CD4-positive, alpha-beta T cell (primary cell): ENCODE data around the gene LHFPL6. TPM values are rescaled to one million over a fixed set of nuclear protein-coding genes. Genes with fewer than 3 reads are reported as not detected.

Source experiments
- ATAC-seq: fragments of 200-7000 bp; cut with Tn5 transposase; one replicate; pipeline ENCODE4 v1.10.0; 2022; ENCODE audit warnings: mild to moderate bottlenecking; ENCODE audit not compliant: poor library complexity
- CTCF ChIA-PET: fragments of 350-600 bp; sonication (Branson Sonifier 250); formaldehyde crosslinking; loops from one replicate; lab custom pipeline; 2021; ENCODE audit warnings: antibody characterized with exemption, inconsistent platforms; lab: Charles Lee
- POLR2A ChIA-PET: fragments of 350-600 bp; sonication (Branson Sonifier 250); formaldehyde crosslinking; loops from one replicate; lab custom pipeline; 2021; ENCODE audit warnings: antibody characterized with exemption, inconsistent platforms; lab: Charles Lee
- DNase-seq, 14 experiments: peaks; one replicate each; pipeline ENCODE4 v3.0.0-alpha.2; 2013 to 2020; ENCODE audit warnings: mixed read lengths in 2 of 14
- H3K27ac ChIP-seq, 2 donors: one replicate each; pipeline versions ENCODE4 v1.5.1 to v1.7.0; 2013; ENCODE audit warnings: low read length in 2 of 2, low read depth in 1 of 2, mild to moderate bottlenecking in 1 of 2
- H3K27me3 ChIP-seq, 2 experiments: 1 replicate in 1 of 2; 2 replicates in 1 of 2; pipeline versions ENCODE4 v1.6.1 to v1.7.0; 2013; ENCODE audit warnings: low read length in 2 of 2, control low read depth in 1 of 2, mild to moderate bottlenecking in 1 of 2, moderate library complexity in 1 of 2; ENCODE audit not compliant: insufficient read depth in 2 of 2, control insufficient read depth in 1 of 2
- H3K36me3 ChIP-seq: one replicate; pipeline ENCODE4 v1.6.1; 2013; ENCODE audit warnings: low read length, control low read depth; ENCODE audit not compliant: insufficient read depth
- H3K4me1 ChIP-seq: one replicate; pipeline ENCODE4 v1.6.1; 2013; ENCODE audit warnings: low read length, control low read depth; ENCODE audit not compliant: insufficient read depth
- H3K4me3 ChIP-seq: one replicate; pipeline ENCODE4 v1.5.1; 2013; ENCODE audit warnings: mild to moderate bottlenecking, low read length, moderate library complexity
- H3K9me3 ChIP-seq, 2 experiments: 1 replicate in 1 of 2; 2 replicates in 1 of 2; pipeline versions ENCODE4 v1.6.1 to v1.7.0; 2013; ENCODE audit warnings: low read length in 2 of 2, mild to moderate bottlenecking in 2 of 2, control low read depth in 1 of 2, moderate library complexity in 1 of 2; ENCODE audit not compliant: control insufficient read depth in 1 of 2, insufficient read depth in 1 of 2
- H3K27ac Mint-ChIP-seq: one replicate; pipeline ENCODE4 v1.8.0; 2020; ENCODE audit warnings: mixed read lengths
- H3K27me3 Mint-ChIP-seq: one replicate; pipeline ENCODE4 v1.8.0; 2021; ENCODE audit warnings: mixed read lengths
- H3K36me3 Mint-ChIP-seq: one replicate; pipeline ENCODE4 v1.8.0; 2021; ENCODE audit warnings: low read depth, mixed read lengths
- H3K4me1 Mint-ChIP-seq: one replicate; pipeline ENCODE4 v1.8.0; 2021; ENCODE audit warnings: low read depth, mixed read lengths
- H3K4me3 Mint-ChIP-seq: one replicate; pipeline ENCODE4 v1.8.0; 2020; ENCODE audit warnings: mild to moderate bottlenecking, mixed read lengths
- H3K9me3 Mint-ChIP-seq: one replicate; pipeline ENCODE4 v1.8.0; 2020; ENCODE audit warnings: mixed read lengths
- CTCF ChIP-seq: fragments of 200-600 bp; IDR thresholded peaks from one replicate; pipeline ENCODE4 v1.8.0; 2022; ENCODE audit warnings: antibody characterized with exemption, mild to moderate bottlenecking
- intact Hi-C, 2 experiments: fragments of 100-400 bp; cut with DNase I in 1 of 2; cut with micrococcal nuclease in 1 of 2; formaldehyde crosslinking; loops; one replicate each; pipeline versions ENCODE4 v1.15.1 to v1.9.0; 2023 to 2025; cut with DNase I, micrococcal nuclease
- total RNA-seq, 174 experiments: library from RNA in 2 of 174; stranded (reverse) in 2 of 174; gene quantifications; one replicate each; pipeline ENCODE4 v1.2.3 and lab custom pipeline; 2021 to 2026

LHFPL6 gene
- total RNA-seq, 2 experiments from 2014 or later = not detected

GRCh38 chr13:39530916-39531315 lies 72.1 kb downstream of the LHFPL6 start:
- Histone ChIP-seq H3K36me3 (no peaks in the 10 kb centered on the region), H3K4me1 (no peaks in the 10 kb centered on the region), H3K27ac (no peak overlapping the region), H3K9me3 (no peaks in the 10 kb centered on the region), H3K4me3 (no peak overlapping the region), H3K27me3 (peaks cover 0 to 3% of the 10 kb centered on the region in 2 experiments)
- ChIA-PET CTCF (no interaction called here), POLR2A (no interaction called here)
- ATAC-seq (no peak), DNase-seq (no peak)
- intact Hi-C loops = no loop called here
- H3K9me3 Mint-ChIP-seq = no peaks in the 10 kb centered on the region
- no peak overlapping the region for H3K4me3 Mint-ChIP-seq
- no peaks in the 10 kb centered on the region for H3K4me1 Mint-ChIP-seq
- peaks cover 28% of the 10 kb centered on the region for H3K27me3 Mint-ChIP-seq
- no peaks in the 10 kb centered on the region for H3K36me3 Mint-ChIP-seq
- H3K27ac Mint-ChIP-seq = no peak overlapping the region
- no peak for TF ChIP-seq CTCF

DNA sequence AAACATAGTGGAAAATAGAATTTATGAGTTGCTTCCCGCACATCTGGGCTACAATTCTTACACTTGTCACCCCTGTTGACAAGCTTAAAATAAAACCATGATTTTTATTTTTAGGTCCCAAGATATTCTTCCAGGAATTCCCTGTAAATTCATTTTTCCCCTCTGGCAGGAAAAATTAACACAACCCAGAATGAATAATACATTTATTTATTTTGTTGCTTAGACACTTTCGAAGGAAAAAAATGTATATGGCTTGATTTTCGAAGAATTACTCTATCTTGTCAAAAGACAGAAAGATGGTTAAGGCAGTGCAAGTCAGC lies 74.4 kb downstream of the LHFPL6 start:
- no peaks in the 10 kb centered on the region for H3K9me3 ChIP-seq
- H3K36me3 ChIP-seq = no peaks in the 10 kb centered on the region
- DNase-seq (no peak), ATAC-seq (no peak)
- intact Hi-C loops = no loop called here
- Mint-ChIP-seq H3K36me3 (no peaks in the 10 kb centered on the region), H3K27me3 (peaks cover 40% of the 10 kb centered on the region), H3K27ac (no peak overlapping the region), H3K4me1 (no peaks in the 10 kb centered on the region), H3K9me3 (no peaks in the 10 kb centered on the region), H3K4me3 (no peak overlapping the region)
- no peak for TF ChIP-seq CTCF
- ChIA-PET POLR2A (no interaction called here), CTCF (no interaction called here)
- H3K4me1 ChIP-seq = no peaks in the 10 kb centered on the region
- no peak overlapping the region for H3K27ac ChIP-seq
- H3K27me3 ChIP-seq = peaks cover 0 to 3% of the 10 kb centered on the region in 2 experiments
- H3K4me3 ChIP-seq = no peak overlapping the region

GRCh38 chr13:39527961-39528660 lies 74.9 kb downstream of the LHFPL6 start:
- Mint-ChIP-seq H3K36me3 (no peaks in the 10 kb centered on the region), H3K4me3 (no peak overlapping the region), H3K9me3 (no peaks in the 10 kb centered on the region), H3K27ac (no peak overlapping the region), H3K4me1 (no peaks in the 10 kb centered on the region), H3K27me3 (peaks cover 40% of the 10 kb centered on the region)
- Histone ChIP-seq H3K4me3 (no peak overlapping the region), H3K36me3 (no peaks in the 10 kb centered on the region), H3K9me3 (no peaks in the 10 kb centered on the region), H3K4me1 (no peaks in the 10 kb centered on the region), H3K27ac (no peak overlapping the region), H3K27me3 (peaks cover 0 to 3% of the 10 kb centered on the region in 2 experiments)
- ChIA-PET CTCF (no interaction called here), POLR2A (no interaction called here)
- no peak for ATAC-seq
- DNase-seq = no peak
- TF ChIP-seq CTCF = no peak
- intact Hi-C loops = no loop called here
